HEK293T (cell line): ENCODE data around the gene OS9.

ENCODE experiments used
- CTCF ChIA-PET: fragments of 350-600 bp; formaldehyde crosslinking; extraction: SDS; loops from one replicate; lab custom pipeline; 2021; ENCODE audit warnings: antibody characterized with exemption, inconsistent platforms; lab: Yijun Ruan, JAX
- POLR2A ChIA-PET: fragments of 350-600 bp; formaldehyde crosslinking; extraction: SDS; loops from one replicate; lab custom pipeline; 2020; ENCODE audit warnings: antibody characterized with exemption, inconsistent platforms; lab: Yijun Ruan, JAX
- DNase-seq: peaks from one replicate; pipeline ENCODE4 v3.0.0; 2012; ENCODE audit warnings: mixed read lengths; ENCODE audit errors: extremely low spot score
- ARNT ChIP-seq: fragments of 450-650 bp; IDR thresholded peaks from 2 replicates; pipeline ENCODE4 v1.6.1; 2017; ENCODE audit warnings: mild to moderate bottlenecking
- BHLHE40 ChIP-seq: fragments of 450-650 bp; IDR thresholded peaks from 2 replicates; pipeline ENCODE4 v1.6.1; 2016; ENCODE audit warnings: mild to moderate bottlenecking, moderate library complexity, borderline replicate concordance
- CTBP1 ChIP-seq: fragments of 450-650 bp; IDR thresholded peaks from 2 replicates; pipeline ENCODE4 v1.6.1; 2016; ENCODE audit warnings: borderline replicate concordance
- ELF4 ChIP-seq: fragments of 450-650 bp; IDR thresholded peaks from 2 replicates; pipeline ENCODE4 v1.6.1; 2017; ENCODE audit warnings: antibody characterized with exemption
- FOXA1 ChIP-seq: fragments of 450-650 bp; IDR thresholded peaks from 2 replicates; pipeline ENCODE4 v1.6.1; 2016; ENCODE audit warnings: mild to moderate bottlenecking
- FOXK2 ChIP-seq: fragments of 450-650 bp; IDR thresholded peaks from 2 replicates; pipeline ENCODE4 v1.6.1; 2016; ENCODE audit warnings: mild to moderate bottlenecking
- FOXM1 ChIP-seq: fragments of 450-650 bp; IDR thresholded peaks from 2 replicates; pipeline ENCODE4 v1.6.1; 2017; ENCODE audit warnings: mild to moderate bottlenecking, borderline replicate concordance
- HDGF ChIP-seq: fragments of 450-650 bp; IDR thresholded peaks from 2 replicates; pipeline ENCODE4 v1.6.1; 2017; ENCODE audit warnings: antibody characterized with exemption, borderline replicate concordance
- L3MBTL2 ChIP-seq: fragments of 450-650 bp; conservative IDR thresholded peaks from 2 replicates; pipeline ENCODE4 v1.6.1; 2016; ENCODE audit warnings: mild to moderate bottlenecking
- LEF1 ChIP-seq: fragments of 450-650 bp; IDR thresholded peaks from 2 replicates; pipeline ENCODE4 v1.6.1; 2017; ENCODE audit warnings: mild to moderate bottlenecking, borderline replicate concordance
- NFRKB ChIP-seq: fragments of 450-650 bp; IDR thresholded peaks from 2 replicates; pipeline ENCODE4 v1.6.1; 2016; ENCODE audit warnings: mild to moderate bottlenecking, moderate library complexity
- PKNOX1 ChIP-seq: fragments of 450-650 bp; IDR thresholded peaks from 2 replicates; pipeline ENCODE4 v1.6.1; 2016
- SP1 ChIP-seq: fragments of 450-650 bp; IDR thresholded peaks from 2 replicates; pipeline ENCODE4 v1.6.1; 2017
- SUZ12 ChIP-seq: fragments of 450-650 bp; IDR thresholded peaks from 2 replicates; pipeline ENCODE4 v1.6.1; 2016; ENCODE audit warnings: mild to moderate bottlenecking
- TARDBP ChIP-seq: fragments of 450-650 bp; IDR thresholded peaks from 2 replicates; pipeline ENCODE4 v1.6.1; 2016
- ZNF384 ChIP-seq: fragments of 450-650 bp; IDR thresholded peaks from 2 replicates; pipeline ENCODE4 v1.6.1; 2016

OS9 gene

GRCh38 chr12:57754411-57755193 is 60.7 kb downstream of the OS9 start, which contains the start of gene MARCHF9:
Gene MARCHF9, plus strand, starts transcription at chr12:57755103. Its CDS starts 426 bp downstream, at chr12:57755529.
- TF ChIP-seq CTBP1 (0 out of 2 replicates have a peak, but pooled peaks have one; percentile 37), ZNF384 (no peak), SP1 (no peak)
- DNase-seq: peak; percentile 48
- POLR2A ChIA-PET: interaction anchor here (0.7 to 1.7 kb wide), 4 partner anchors 10 to 18 kb away, joined by 4 to 8 read pairs (median 6); partner anchors contain the start of genes EEF1AKMT3, METTL1 and TSPAN31
- CTCF ChIA-PET: no interaction called here

DNA sequence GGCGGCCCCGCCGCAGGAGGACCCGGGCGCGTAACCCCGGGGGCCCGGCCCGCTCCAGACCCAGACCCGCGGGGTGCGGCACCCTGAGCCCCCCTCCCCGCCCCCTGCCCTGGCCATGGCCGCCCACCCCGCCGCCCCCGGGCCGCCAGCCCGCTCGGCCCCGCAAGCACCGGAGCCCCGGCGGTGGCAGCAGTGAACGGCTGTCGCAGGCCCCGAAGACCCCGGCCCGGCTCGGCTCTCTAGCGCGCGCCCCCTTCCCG is 61.2 kb downstream of the OS9 start:
- TF ChIP-seq FOXM1 (no peak), ARNT (no peak), L3MBTL2 (no peak), HDGF (no peak), FOXA1 (no peak), TARDBP (no peak), BHLHE40 (no peak), CTBP1 (no peak), LEF1 (no peak), PKNOX1 (no peak), SUZ12 (no peak), ELF4 (no peak), NFRKB (no peak), FOXK2 (no peak), ZNF384 (no peak)
- CTCF ChIA-PET: no interaction called here
- POLR2A ChIA-PET: interaction anchor here (1.7 kb wide), 2 partner anchors 11 to 17 kb away, joined by 7 to 8 read pairs; partner anchors contain the start of genes EEF1AKMT3, METTL1 and TSPAN31
- DNase-seq: no peak

- POLR2A ChIA-PET: interaction anchor here (1.3 to 2.0 kb wide), 4 partner anchors 11 to 27 kb away, joined by 4 to 14 read pairs (median 8); partner anchors contain the start of genes EEF1AKMT3, METTL1, TSFM and TSPAN31
- no peak for TF ChIP-seq ELF4
- no peak for TF ChIP-seq HDGF
- TF ChIP-seq FOXK2: no peak
- TF ChIP-seq SP1: no peak
- no peak for TF ChIP-seq L3MBTL2
- no peak for TF ChIP-seq SUZ12
- no peak for TF ChIP-seq ARNT
- no peak for TF ChIP-seq BHLHE40
- TF ChIP-seq PKNOX1: no peak
- no peak for TF ChIP-seq FOXM1
- TF ChIP-seq NFRKB: no peak
- TF ChIP-seq TARDBP: no peak
- no peak for TF ChIP-seq ZNF384
- no peak for TF ChIP-seq LEF1
- TF ChIP-seq CTBP1: no peak
- TF ChIP-seq FOXA1: no peak
- CTCF ChIA-PET: interaction anchor here (0.8 to 1.8 kb wide), 3 partner anchors 11 to 29 kb away, joined by 3 to 17 read pairs (median 5); partner anchors contain the start of gene CYP27B1
- no peak for DNase-seq
Observed at GRCh38 chr12:57755454-57756372, 61.8 kb downstream of the OS9 start.

- peak; percentile 53 for TF ChIP-seq PKNOX1
- no peak for TF ChIP-seq ARNT
- DNase-seq: peak; percentile 78
- ChIA-PET CTCF (interaction anchor here (0.6 to 1.8 kb wide), 13 partner anchors 10 to 322 kb away, joined by 3 to 17 read pairs (median 3); partner anchors contain the start of genes CYP27B1, EEF1AKMT3 and TSPAN31), POLR2A (interaction anchor here (0.6 to 2.0 kb wide), 6 partner anchors 9 to 26 kb away, joined by 3 to 14 read pairs (median 6); partner anchors contain the start of genes EEF1AKMT3, METTL1, TSFM and TSPAN31)
Observed at GRCh38 chr12:57756406-57757341, 62.7 kb downstream of the OS9 start.

- POLR2A ChIA-PET: no interaction called here
- TF ChIP-seq FOXA1 (no peak), ARNT (no peak), FOXM1 (no peak), L3MBTL2 (no peak), SP1 (no peak), TARDBP (no peak), CTBP1 (no peak), HDGF (no peak), LEF1 (no peak), NFRKB (no peak), ZNF384 (no peak), FOXK2 (no peak), ELF4 (no peak), SUZ12 (no peak), BHLHE40 (no peak)
- CTCF ChIA-PET: no interaction called here
- no peak for DNase-seq
Observed at GRCh38 chr12:57757771-57758170, 63.8 kb downstream of the OS9 start.
